Nephron (organoid): ENCODE data around the gene COL6A2.

Source experiments
- H3K27ac Mint-ChIP-seq, 3 experiments: 2 replicates each; pipeline ENCODE4 v1.8.0; 2020; ENCODE audit warnings: mixed read lengths in 3 of 3, mild to moderate bottlenecking in 2 of 3, moderate library complexity in 1 of 3
- H3K27me3 Mint-ChIP-seq: 2 replicates; pipeline ENCODE4 v1.8.0; 2021; ENCODE audit warnings: low read depth, mild to moderate bottlenecking, moderate library complexity, mixed read lengths
- H3K36me3 Mint-ChIP-seq: 2 replicates; pipeline ENCODE4 v1.8.0; 2020; ENCODE audit warnings: low read depth, mixed read lengths
- H3K4me1 Mint-ChIP-seq: 2 replicates; pipeline ENCODE4 v1.8.0; 2020; ENCODE audit warnings: mixed read lengths
- H3K4me3 Mint-ChIP-seq, 3 experiments: 2 replicates each; pipeline ENCODE4 v1.8.0; 2020; ENCODE audit warnings: mild to moderate bottlenecking in 3 of 3, mixed read lengths in 3 of 3, moderate library complexity in 2 of 3
- H3K9me3 Mint-ChIP-seq: 2 replicates; pipeline ENCODE4 v1.8.0; 2020; ENCODE audit warnings: mixed read lengths
- TF ChIP-seq, protein P1 (sequence below), 3 experiments: fragments of 200-600 bp; sonication (generic); IDR thresholded peaks; one replicate each; pipeline ENCODE4 v1.5.0; 2021; ENCODE audit warnings: antibody characterized with exemption in 3 of 3; ENCODE audit not compliant: unreplicated experiment in 3 of 3

COL6A2 gene

GRCh38 chr21:46108827-46109312 lies 11.0 kb downstream of the COL6A2 start:
- Mint-ChIP-seq H3K4me3 (no peak overlapping the region), H3K36me3 (peaks cover 54% of the 10 kb centered on the region), H3K4me1 (no peaks in the 10 kb centered on the region), H3K27ac (no peak overlapping the region), H3K9me3 (peaks cover 38% of the 10 kb centered on the region), H3K27me3 (no peaks in the 10 kb centered on the region)
- TF ChIP-seq, protein P1, sequence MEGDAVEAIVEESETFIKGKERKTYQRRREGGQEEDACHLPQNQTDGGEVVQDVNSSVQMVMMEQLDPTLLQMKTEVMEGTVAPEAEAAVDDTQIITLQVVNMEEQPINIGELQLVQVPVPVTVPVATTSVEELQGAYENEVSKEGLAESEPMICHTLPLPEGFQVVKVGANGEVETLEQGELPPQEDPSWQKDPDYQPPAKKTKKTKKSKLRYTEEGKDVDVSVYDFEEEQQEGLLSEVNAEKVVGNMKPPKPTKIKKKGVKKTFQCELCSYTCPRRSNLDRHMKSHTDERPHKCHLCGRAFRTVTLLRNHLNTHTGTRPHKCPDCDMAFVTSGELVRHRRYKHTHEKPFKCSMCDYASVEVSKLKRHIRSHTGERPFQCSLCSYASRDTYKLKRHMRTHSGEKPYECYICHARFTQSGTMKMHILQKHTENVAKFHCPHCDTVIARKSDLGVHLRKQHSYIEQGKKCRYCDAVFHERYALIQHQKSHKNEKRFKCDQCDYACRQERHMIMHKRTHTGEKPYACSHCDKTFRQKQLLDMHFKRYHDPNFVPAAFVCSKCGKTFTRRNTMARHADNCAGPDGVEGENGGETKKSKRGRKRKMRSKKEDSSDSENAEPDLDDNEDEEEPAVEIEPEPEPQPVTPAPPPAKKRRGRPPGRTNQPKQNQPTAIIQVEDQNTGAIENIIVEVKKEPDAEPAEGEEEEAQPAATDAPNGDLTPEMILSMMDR (IDR thresholded peaks at IDR 0.05; ENCODE audit: unreplicated experiment in 3 of 3), result no peak

GRCh38 chr21:46109313-46110221 lies 11.7 kb downstream of the COL6A2 start:
- Mint-ChIP-seq H3K4me1 (no peaks in the 10 kb centered on the region), H3K4me3 (no peak overlapping the region), H3K27me3 (no peaks in the 10 kb centered on the region), H3K36me3 (peaks cover 54% of the 10 kb centered on the region), H3K27ac (no peak overlapping the region), H3K9me3 (peaks cover 31% of the 10 kb centered on the region)
- TF ChIP-seq, protein P1 (IDR thresholded peaks at IDR 0.05; ENCODE audit: unreplicated experiment in 3 of 3), result no peak

DNA sequence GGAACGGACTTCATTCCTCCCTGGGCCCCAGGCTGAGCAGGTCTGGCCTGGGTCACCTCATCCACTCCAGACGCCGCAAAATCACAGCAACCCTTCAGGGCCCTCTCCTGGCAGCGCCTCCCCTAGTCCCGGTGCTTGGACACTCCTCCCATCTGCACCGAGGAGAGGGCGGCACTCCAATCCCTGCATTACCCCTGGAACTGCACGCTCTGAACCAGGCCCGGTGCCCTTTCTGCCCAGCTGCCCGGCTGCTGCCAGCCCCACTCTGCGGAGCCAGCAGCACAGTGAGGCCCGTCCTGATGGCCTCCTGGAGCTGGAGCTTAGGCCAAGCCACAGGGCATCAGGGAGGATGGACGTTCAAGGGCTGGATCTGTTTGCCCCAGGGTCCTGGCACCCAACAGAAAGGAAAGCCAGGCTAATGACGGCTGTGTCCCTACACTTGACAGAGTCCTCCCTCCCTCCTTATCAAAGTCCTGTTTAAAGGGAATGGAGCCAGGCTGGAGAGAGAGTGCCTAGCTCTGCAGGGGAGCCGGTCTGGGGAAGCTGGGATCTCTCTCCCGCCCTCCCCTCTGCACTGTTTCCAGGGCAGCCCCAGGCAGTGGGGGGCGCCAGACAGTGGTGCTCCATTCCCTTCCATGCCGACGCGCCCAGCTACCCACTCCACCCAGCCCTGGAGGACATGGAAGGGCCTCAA lies 12.7 kb downstream of the COL6A2 start:
- Mint-ChIP-seq H3K36me3 (peaks cover 56% of the 10 kb centered on the region), H3K27me3 (no peaks in the 10 kb centered on the region), H3K4me1 (no peaks in the 10 kb centered on the region), H3K27ac (no peak overlapping the region), H3K4me3 (no peak overlapping the region), H3K9me3 (peaks cover 23% of the 10 kb centered on the region)
- TF ChIP-seq, protein P1 (IDR thresholded peaks at IDR 0.05; ENCODE audit: unreplicated experiment in 3 of 3), result no peak

GRCh38 chr21:46111193-46111571 lies 13.3 kb downstream of the COL6A2 start:
- Mint-ChIP-seq H3K27ac (no peak overlapping the region), H3K9me3 (peaks cover 19% of the 10 kb centered on the region), H3K27me3 (no peaks in the 10 kb centered on the region), H3K4me1 (no peaks in the 10 kb centered on the region), H3K4me3 (no peak overlapping the region), H3K36me3 (peaks cover 51% of the 10 kb centered on the region)
- TF ChIP-seq, protein P1 (IDR thresholded peaks at IDR 0.05; ENCODE audit: unreplicated experiment in 3 of 3), result no peak

- Mint-ChIP-seq H3K27ac (no peak overlapping the region), H3K4me1 (no peaks in the 10 kb centered on the region), H3K4me3 (no peak overlapping the region), H3K9me3 (peaks cover 13% of the 10 kb centered on the region), H3K27me3 (no peaks in the 10 kb centered on the region), H3K36me3 (peaks cover 46% of the 10 kb centered on the region)
- TF ChIP-seq, protein P1 (IDR thresholded peaks at IDR 0.05; ENCODE audit: unreplicated experiment in 3 of 3), result no peak
These were observed 14.2 kb downstream of the COL6A2 start for GRCh38 chr21:46111857-46112724.
